Body of pancreas (tissue), 4 donors: ENCODE results near the gene PXMP4.
A peak's percentile ranks its signal among the peaks of the same experiment; 100 is the strongest.

Experiments used
- CTCF ChIP-seq, 7 experiments: fragments of 450-650 bp in 4 of 7; fragments of 200-600 bp in 3 of 7; sonication (generic) in 3 of 7; IDR thresholded peaks; one replicate each; pipeline ENCODE4 v1.5.1; 2016 to 2019; ENCODE audit warnings: antibody characterized with exemption in 7 of 7
- POLR2A ChIP-seq, 3 donors: fragments of 450-650 bp; IDR thresholded peaks; one replicate each; pipeline ENCODE4 v1.6.1; 2016; ENCODE audit warnings: antibody characterized with exemption in 3 of 3, mild to moderate bottlenecking in 2 of 3

GRCh38 chr20:33666293-33667244 lies 53.5 kb downstream of the PXMP4 start, which contains the start of gene ACTL10:
- TF ChIP-seq CTCF (IDR thresholded peaks at IDR 0.05) (peak in 6 of 7 experiments; percentile 11 to 59 (median 50)), POLR2A (IDR thresholded peaks at IDR 0.05) (peak; percentile 75 to 94 (median 88))
